Vagina (tissue), 2 donors: ENCODE measurements around the gene GPR37L1.

Experiments
- CTCF ChIP-seq, 3 experiments: fragments of 450-650 bp in 2 of 3; fragments of 200-600 bp in 1 of 3; sonication (generic) in 1 of 3; IDR thresholded peaks; one replicate each; pipeline ENCODE4 v1.5.1; 2017 to 2019; ENCODE audit warnings: antibody characterized with exemption in 3 of 3, mild to moderate bottlenecking in 2 of 3, moderate library complexity in 2 of 3
- POLR2A ChIP-seq, 2 donors: fragments of 450-650 bp; IDR thresholded peaks; one replicate each; pipeline ENCODE4 v1.6.1; 2017; ENCODE audit warnings: antibody characterized with exemption in 2 of 2, mild to moderate bottlenecking in 2 of 2, moderate library complexity in 2 of 2
- POLR2AphosphoS5 ChIP-seq, 2 donors: sonication (generic); formaldehyde crosslinking; IDR thresholded peaks; one replicate each; pipeline ENCODE4 v1.9.0; 2017; ENCODE audit warnings: antibody characterized with exemption in 2 of 2, mild to moderate bottlenecking in 2 of 2, low read depth in 1 of 2; ENCODE audit not compliant: insufficient read depth in 1 of 2

GRCh38 chr1:202088206-202088605 is 34.5 kb upstream of the GPR37L1 start:
- TF ChIP-seq POLR2A (IDR thresholded peaks at IDR 0.05): no peak
- TF ChIP-seq CTCF (IDR thresholded peaks at IDR 0.05): no peak
- no peak for TF ChIP-seq POLR2AphosphoS5 (IDR thresholded peaks at IDR 0.05; ENCODE audit: insufficient read depth in 1 of 2, low read depth in 1 of 2)
